PC-9 (cell line): Measurements from ENCODE around the gene COPB1. TPM values are rescaled to one million over a fixed set of nuclear protein-coding genes. Genes with fewer than 3 reads are reported as not detected.

Source experiments
- BruUV-seq: library from RNA; stranded (reverse); fragments of 400-500 nt; replicated peaks from 2 replicates; lab custom pipeline; 2021; lab: Mats Ljungman, UMichigan
- CTCF ChIA-PET: fragments of 300-600 bp; sonication (Branson Sonifier 250); formaldehyde crosslinking; loops from one replicate; lab custom pipeline; 2022; ENCODE audit warnings: antibody characterized with exemption; lab: Charles Lee
- POLR2A ChIA-PET: fragments of 300-600 bp; sonication (Branson Sonifier 250); formaldehyde crosslinking; loops from one replicate; lab custom pipeline; 2022; ENCODE audit warnings: antibody characterized with exemption; ENCODE audit not compliant: unreplicated experiment; lab: Charles Lee
- DNase-seq, 2 experiments: peaks; one replicate each; pipeline versions ENCODE4 v3.0.0 to v3.0.0-alpha.2; 2015 to 2022; ENCODE audit warnings: mixed read lengths in 1 of 2
- H2AFZ ChIP-seq: fragments of 200-600 bp; sonication (generic); 2 replicates; pipeline ENCODE4 v1.8.1; 2017; ENCODE audit warnings: antibody characterized with exemption
- H3F3A ChIP-seq: fragments of 200-600 bp; sonication (generic); 2 replicates; pipeline ENCODE4 v1.8.1; 2017; ENCODE audit warnings: antibody characterized with exemption, mild to moderate bottlenecking, low read depth; ENCODE audit not compliant: insufficient read depth
- H3K27ac ChIP-seq: fragments of 200-600 bp; sonication (generic); 2 replicates; pipeline ENCODE4 v1.6.1; 2016; ENCODE audit warnings: mixed run types
- H3K27me3 ChIP-seq: fragments of 200-600 bp; sonication (generic); 2 replicates; pipeline ENCODE4 v1.6.1; 2016; ENCODE audit warnings: low read depth, mixed run types; ENCODE audit not compliant: insufficient read depth
- H3K36me3 ChIP-seq: fragments of 200-600 bp; sonication (generic); 2 replicates; pipeline ENCODE4 v1.6.1; 2016; ENCODE audit warnings: low read depth, mixed run types
- H3K4me1 ChIP-seq: fragments of 200-600 bp; sonication (generic); replicated peaks from 2 replicates; pipeline ENCODE4 v1.6.1; 2016; ENCODE audit warnings: mixed run types; ENCODE audit not compliant: insufficient read depth
- H3K4me2 ChIP-seq: fragments of 200-600 bp; sonication (generic); 2 replicates; pipeline ENCODE4 v1.6.1; 2017; ENCODE audit warnings: mixed run types
- H3K4me3 ChIP-seq: fragments of 200-600 bp; sonication (generic); 2 replicates; pipeline ENCODE4 v1.6.1; 2016; ENCODE audit warnings: mixed run types
- H3K79me2 ChIP-seq: fragments of 200-600 bp; sonication (generic); 2 replicates; pipeline ENCODE4 v1.6.1; 2017; ENCODE audit warnings: low read depth, mixed run types
- H3K9me2 ChIP-seq: fragments of 200-600 bp; sonication (generic); 2 replicates; pipeline ENCODE4 v1.8.1; 2017; ENCODE audit warnings: mild to moderate bottlenecking; ENCODE audit not compliant: insufficient read depth
- H3K9me3 ChIP-seq: fragments of 200-600 bp; sonication (generic); 2 replicates; pipeline ENCODE4 v1.8.1; 2016; ENCODE audit warnings: low read depth; ENCODE audit not compliant: insufficient read depth
- H4K20me1 ChIP-seq: fragments of 200-600 bp; sonication (generic); 2 replicates; pipeline ENCODE4 v1.8.1; 2017; ENCODE audit not compliant: insufficient read depth
- EZH2 ChIP-seq: fragments of 200-600 bp; sonication (generic); IDR thresholded peaks from 2 replicates; pipeline ENCODE4 v1.8.0; 2017; ENCODE audit warnings: antibody characterized with exemption, low read depth
- intact Hi-C: fragments of 100-400 bp; cut with micrococcal nuclease; formaldehyde crosslinking; loops from one replicate; pipeline ENCODE4 v1.10.0; 2022; ENCODE audit not compliant: unreplicated experiment
- total RNA-seq: library from RNA; stranded (reverse); gene quantifications from 2 replicates; pipeline ENCODE4 v1.2.3, GENCODE V29; 2021
- TF ChIP-seq, protein P1 (sequence below): fragments of 200-600 bp; sonication (generic); conservative IDR thresholded peaks from 2 replicates; pipeline ENCODE4 v1.6.1; 2017; ENCODE audit warnings: mixed run types, antibody characterized with exemption, mild to moderate bottlenecking, moderate library complexity

Gene COPB1
- total RNA-seq, 1 experiment from 2014 or later = 82.8 TPM

DNA sequence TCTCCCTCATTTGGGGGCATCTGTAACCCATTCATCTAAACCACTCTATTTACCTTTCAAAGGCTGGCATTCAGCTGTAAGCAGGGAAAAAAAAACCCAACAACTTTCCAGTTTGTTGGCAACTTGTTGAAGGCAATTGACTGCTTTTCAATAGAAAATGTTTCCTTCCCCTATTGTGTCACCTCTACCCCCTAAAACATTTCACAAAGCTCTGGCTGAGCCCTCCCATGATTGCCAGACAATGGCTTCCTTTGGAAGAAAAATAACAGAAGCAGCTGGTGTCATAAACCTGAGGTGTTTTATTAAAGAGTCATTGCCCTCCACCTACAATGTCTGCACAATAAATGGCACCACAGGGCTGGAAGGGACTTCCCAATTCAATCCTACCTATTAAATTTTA is 42.7 kb upstream of the COPB1 start:
- TF ChIP-seq, protein P1, sequence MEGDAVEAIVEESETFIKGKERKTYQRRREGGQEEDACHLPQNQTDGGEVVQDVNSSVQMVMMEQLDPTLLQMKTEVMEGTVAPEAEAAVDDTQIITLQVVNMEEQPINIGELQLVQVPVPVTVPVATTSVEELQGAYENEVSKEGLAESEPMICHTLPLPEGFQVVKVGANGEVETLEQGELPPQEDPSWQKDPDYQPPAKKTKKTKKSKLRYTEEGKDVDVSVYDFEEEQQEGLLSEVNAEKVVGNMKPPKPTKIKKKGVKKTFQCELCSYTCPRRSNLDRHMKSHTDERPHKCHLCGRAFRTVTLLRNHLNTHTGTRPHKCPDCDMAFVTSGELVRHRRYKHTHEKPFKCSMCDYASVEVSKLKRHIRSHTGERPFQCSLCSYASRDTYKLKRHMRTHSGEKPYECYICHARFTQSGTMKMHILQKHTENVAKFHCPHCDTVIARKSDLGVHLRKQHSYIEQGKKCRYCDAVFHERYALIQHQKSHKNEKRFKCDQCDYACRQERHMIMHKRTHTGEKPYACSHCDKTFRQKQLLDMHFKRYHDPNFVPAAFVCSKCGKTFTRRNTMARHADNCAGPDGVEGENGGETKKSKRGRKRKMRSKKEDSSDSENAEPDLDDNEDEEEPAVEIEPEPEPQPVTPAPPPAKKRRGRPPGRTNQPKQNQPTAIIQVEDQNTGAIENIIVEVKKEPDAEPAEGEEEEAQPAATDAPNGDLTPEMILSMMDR = no peak
- no peak for TF ChIP-seq EZH2
- Histone ChIP-seq H3K4me1 (no peaks in the 10 kb centered on the region), H3K9me2 (no peaks in the 10 kb centered on the region), H3K9me3 (no peaks in the 10 kb centered on the region), H3K27me3 (no peaks in the 10 kb centered on the region), H3K4me3 (no peak overlapping the region), H3K27ac (no peak overlapping the region), H3K4me2 (no peak overlapping the region), H3K36me3 (no peaks in the 10 kb centered on the region), H4K20me1 (no peaks in the 10 kb centered on the region), H2AFZ (no peak overlapping the region), H3F3A (no peaks in the 10 kb centered on the region), H3K79me2 (no peaks in the 10 kb centered on the region)
- POLR2A ChIA-PET = no interaction called here
- BruUV-seq = no TSS peak
- DNase-seq = no peak
- intact Hi-C loops = no loop called here
- CTCF ChIA-PET = interaction anchor here (0.6 kb wide), 1 partner anchor 85 kb away, joined by 3 read pairs; no protein-coding TSS in a partner anchor

DNA sequence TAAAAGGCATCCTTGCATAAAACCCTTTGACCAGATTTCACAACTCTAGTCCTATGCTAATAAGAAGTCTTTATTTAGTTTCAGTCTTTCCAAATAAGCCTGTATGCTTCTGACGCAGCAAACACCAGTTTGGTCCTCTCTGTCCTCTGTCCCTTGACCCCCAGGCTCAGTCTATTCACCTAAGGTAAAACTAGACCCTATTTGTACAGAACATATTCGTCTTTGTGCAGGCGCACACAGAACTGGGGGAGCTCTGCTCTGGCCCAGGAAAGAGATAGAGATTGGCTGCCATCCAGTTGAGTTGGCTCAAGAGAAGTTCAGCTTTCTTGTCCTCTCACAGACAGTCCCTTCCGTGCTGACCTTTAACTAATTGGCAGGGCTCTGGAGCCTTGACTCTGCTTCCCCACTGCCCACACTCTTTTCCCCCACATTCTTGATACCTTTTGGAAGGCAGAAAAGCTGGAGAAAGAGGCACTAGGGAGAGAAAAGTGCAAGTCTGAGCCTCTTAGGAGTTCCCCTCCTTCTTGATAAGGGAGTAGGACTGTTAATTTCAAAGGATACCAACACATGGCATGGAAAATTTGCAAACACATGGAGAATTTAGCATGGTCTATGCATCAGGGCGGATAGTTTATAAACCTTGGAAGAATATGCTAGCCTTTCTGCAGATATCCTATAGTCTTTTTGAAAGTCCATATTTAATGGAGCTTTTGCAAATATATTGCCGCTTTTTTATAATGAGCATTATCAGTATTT is 41.8 kb upstream of the COPB1 start:
- no peaks in the 10 kb centered on the region for H3K9me3 ChIP-seq
- no peak overlapping the region for H3K27ac ChIP-seq
- no peaks in the 10 kb centered on the region for H4K20me1 ChIP-seq
- H3F3A ChIP-seq = no peaks in the 10 kb centered on the region
- H2AFZ ChIP-seq = no peak overlapping the region
- BruUV-seq = no TSS peak
- no peaks in the 10 kb centered on the region for H3K79me2 ChIP-seq
- intact Hi-C loops = no loop called here
- TF ChIP-seq, protein P1 = no peak
- TF ChIP-seq EZH2 = no peak
- no peaks in the 10 kb centered on the region for H3K9me2 ChIP-seq
- H3K4me2 ChIP-seq = no peak overlapping the region
- H3K27me3 ChIP-seq = no peaks in the 10 kb centered on the region
- H3K4me1 ChIP-seq = no peaks in the 10 kb centered on the region
- ChIA-PET POLR2A (no interaction called here), CTCF (interaction anchor here (0.6 kb wide), 1 partner anchor 31 kb away, joined by 4 read pairs; no protein-coding TSS in a partner anchor)
- DNase-seq = no peak
- no peaks in the 10 kb centered on the region for H3K36me3 ChIP-seq
- no peak overlapping the region for H3K4me3 ChIP-seq

DNA sequence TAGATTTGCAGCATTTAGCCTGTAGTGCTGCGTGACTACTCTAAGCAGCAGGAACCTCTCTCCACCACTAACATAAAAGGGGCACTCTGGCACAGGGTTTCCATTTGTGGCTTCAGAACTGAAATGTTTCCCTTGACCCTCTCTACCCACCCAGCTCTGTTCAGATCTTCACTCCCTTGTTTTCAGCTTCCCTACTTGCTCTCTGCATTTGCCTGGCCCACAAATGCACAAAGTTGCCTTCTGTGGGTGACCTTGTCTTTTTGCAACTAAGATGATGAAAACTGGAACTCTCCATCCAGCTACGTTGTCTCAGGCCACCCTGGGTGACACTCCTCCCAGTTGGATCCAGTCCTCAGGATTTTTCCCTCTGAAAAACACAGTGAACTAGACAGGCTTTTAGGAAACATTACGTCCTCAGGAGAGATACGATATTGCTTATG is 40.4 kb upstream of the COPB1 start:
- Histone ChIP-seq H2AFZ (no peak overlapping the region), H3K36me3 (no peaks in the 10 kb centered on the region), H3K4me3 (no peak overlapping the region), H3K79me2 (no peaks in the 10 kb centered on the region), H3K9me3 (no peaks in the 10 kb centered on the region), H4K20me1 (no peaks in the 10 kb centered on the region), H3F3A (no peaks in the 10 kb centered on the region), H3K27me3 (no peaks in the 10 kb centered on the region), H3K27ac (no peak overlapping the region), H3K4me1 (no peaks in the 10 kb centered on the region), H3K9me2 (no peaks in the 10 kb centered on the region), H3K4me2 (no peak overlapping the region)
- ChIA-PET POLR2A (no interaction called here), CTCF (no interaction called here)
- intact Hi-C loops = no loop called here
- no TSS peak for BruUV-seq
- DNase-seq = no peak
- TF ChIP-seq EZH2 = no peak
- TF ChIP-seq, protein P1 = no peak
